SK-N-SH (cell line): ENCODE results near the gene CCDC57. TPM values are rescaled to one million over a fixed set of nuclear protein-coding genes. Genes with fewer than 3 reads are reported as not detected.

Experiments used
- CTCF ChIA-PET: fragments of 300-600, 350-600 bp; formaldehyde crosslinking; extraction: SDS; loops from one replicate; lab custom pipeline; 2021; lab: Yijun Ruan, JAX
- POLR2A ChIA-PET: fragments of 350-600 bp; sonication (Branson Sonifier 250); formaldehyde crosslinking; extraction: SDS; loops from one replicate; lab custom pipeline; 2020; ENCODE audit warnings: antibody characterized with exemption, inconsistent platforms; lab: Yijun Ruan, JAX
- DNase-seq: peaks from one replicate; pipeline ENCODE4 v3.0.0; 2012
- H2AFZ ChIP-seq: fragments of 200-600 bp; sonication (generic); 2 replicates; pipeline ENCODE4 v1.8.1; 2016; ENCODE audit warnings: antibody characterized with exemption, mild to moderate bottlenecking, low read depth
- H3F3A ChIP-seq: fragments of 200-600 bp; sonication (generic); replicated peaks from 2 replicates; pipeline ENCODE3; 2016; ENCODE audit warnings: antibody characterized with exemption, mild to moderate bottlenecking; ENCODE audit not compliant: insufficient read depth
- H3K27ac ChIP-seq, 2 experiments: fragments of 200-500 bp in 1 of 2; fragments of 200-600 bp in 1 of 2; sonication (Bioruptor generic) in 1 of 2; sonication (generic), shearing (Covaris generic) in 1 of 2; 2 replicates each; pipeline versions ENCODE4 v1.5.1 to v1.6.1; 2014 to 2016; ENCODE audit warnings: low read depth in 2 of 2, inconsistent platforms in 1 of 2, low read length in 1 of 2, mild to moderate bottlenecking in 1 of 2, mixed read lengths in 1 of 2
- H3K27me3 ChIP-seq: fragments of 200-600 bp; sonication (generic), shearing (Covaris generic); 2 replicates; pipeline ENCODE4 v1.6.1; 2016; ENCODE audit warnings: mixed run types; ENCODE audit not compliant: insufficient read depth
- H3K36me3 ChIP-seq, 2 experiments: fragments of 200-500 bp in 1 of 2; fragments of 200-600 bp in 1 of 2; sonication (Bioruptor generic) in 1 of 2; sonication (generic) in 1 of 2; replicated peaks in 1 of 2; 2 replicates each; pipeline versions ENCODE3 to v1.5.1; 2014 to 2016; ENCODE audit warnings: low read length in 1 of 2, mild to moderate bottlenecking in 1 of 2; ENCODE audit not compliant: insufficient read depth in 2 of 2, control insufficient read depth in 1 of 2
- H3K4me1 ChIP-seq, 2 experiments: fragments of 200-500 bp in 1 of 2; fragments of 200-600 bp in 1 of 2; sonication (Bioruptor generic) in 1 of 2; sonication (generic), shearing (Covaris generic) in 1 of 2; 2 replicates each; pipeline versions ENCODE4 v1.5.1 to v1.6.1; 2014 to 2016; ENCODE audit warnings: low read depth in 1 of 2, low read length in 1 of 2, mixed run types in 1 of 2; ENCODE audit not compliant: insufficient read depth in 2 of 2, control insufficient read depth in 1 of 2
- H3K4me2 ChIP-seq: fragments of 200-600 bp; sonication (generic), shearing (Covaris generic); 2 replicates; pipeline ENCODE4 v1.6.1; 2017; ENCODE audit warnings: mixed run types
- H3K4me3 ChIP-seq, 2 experiments: fragments of 200-500 bp in 1 of 2; fragments of 200-600 bp in 1 of 2; sonication (Bioruptor generic) in 1 of 2; sonication (generic), shearing (Covaris generic) in 1 of 2; 2 replicates each; pipeline versions ENCODE4 v1.5.1 to v1.8.1; 2014 to 2016; ENCODE audit warnings: low read depth in 2 of 2, inconsistent platforms in 1 of 2, low read length in 1 of 2, mild to moderate bottlenecking in 1 of 2, mixed read lengths in 1 of 2, moderate library complexity in 1 of 2
- H3K79me2 ChIP-seq: fragments of 200-600 bp; sonication (generic); 2 replicates; pipeline ENCODE4 v1.8.1; 2017; ENCODE audit warnings: mild to moderate bottlenecking; ENCODE audit not compliant: insufficient read depth
- H3K9ac ChIP-seq: fragments of 200-600 bp; sonication (generic); 2 replicates; pipeline ENCODE4 v1.6.1; 2017; ENCODE audit warnings: mixed run types
- H3K9me2 ChIP-seq: fragments of 200-600 bp; sonication (generic); 2 replicates; pipeline ENCODE4 v1.6.1; 2017; ENCODE audit warnings: mixed run types
- H3K9me3 ChIP-seq: fragments of 200-600 bp; sonication (generic); 2 replicates; pipeline ENCODE4 v1.6.1; 2017; ENCODE audit warnings: mixed run types, mild to moderate bottlenecking, moderate library complexity
- H4K20me1 ChIP-seq: fragments of 200-600 bp; sonication (generic); 2 replicates; pipeline ENCODE4 v1.6.1; 2017; ENCODE audit warnings: mild to moderate bottlenecking, mixed run types; ENCODE audit not compliant: insufficient read depth
- CTCF ChIP-seq: fragments of 200-600 bp; sonication (generic); IDR thresholded peaks from 2 replicates; pipeline ENCODE4 v1.6.1; 2017; ENCODE audit warnings: antibody characterized with exemption, mild to moderate bottlenecking, moderate library complexity
- ELF1 ChIP-seq: IDR thresholded peaks from 2 replicates; pipeline ENCODE4 v1.4.0; 2012
- FOSL2 ChIP-seq: IDR thresholded peaks from 2 replicates; pipeline ENCODE4 v1.4.0; 2012; ENCODE audit warnings: low read depth, mild to moderate bottlenecking, moderate library complexity, borderline replicate concordance
- NRF1 ChIP-seq: IDR thresholded peaks from 2 replicates; pipeline ENCODE4 v1.6.1; 2012; ENCODE audit warnings: low read depth, mild to moderate bottlenecking, low read length
- YY1 ChIP-seq: IDR thresholded peaks from 2 replicates; pipeline ENCODE4 v1.4.0; 2012; ENCODE audit warnings: low read depth, mild to moderate bottlenecking
- WGBS: methylation state at CpG from one replicate; pipeline ENCODE4 v1.1.6; 2017; ENCODE audit warnings: low lambda C conversion rate; 5-methylcytosine and 5-hydroxymethylcytosine counted together
- polyA plus RNA-seq, 3 experiments: library from polyadenylated mRNA; depleted of rRNA; stranded (reverse); fragments of >200 nt; gene quantifications; 2 replicates each; pipeline ENCODE4 v1.2.3, GENCODE V29; 2012
- TF ChIP-seq, protein P1 (sequence below): IDR thresholded peaks from 2 replicates; pipeline ENCODE4 v1.4.0; 2012; ENCODE audit warnings: low read depth, borderline replicate concordance
- TF ChIP-seq, protein P2 (sequence below): IDR thresholded peaks from 2 replicates; pipeline ENCODE4; 2012

Gene CCDC57
- polyA plus RNA-seq, 1 of the 3 experiments (the other 2 are of a cell fraction) = 68.6 TPM

GRCh38 chr17:82258555-82258954, 45.9 kb upstream of the CCDC57 start:
- no peak for DNase-seq
- H3K9me2 ChIP-seq = no peaks in the 10 kb centered on the region
- ChIA-PET POLR2A (no interaction called here), CTCF (interaction anchor here (1.9 kb wide), 1 partner anchor 22 kb away, joined by 8 read pairs; no protein-coding TSS in a partner anchor)
- peaks cover 84% of the 10 kb centered on the region for H4K20me1 ChIP-seq
- H3K4me1 ChIP-seq = no peaks in the 10 kb centered on the region; a peak in 1 of 4 replicates
- H3K4me3 ChIP-seq = no peak overlapping the region
- H3K9me3 ChIP-seq = no peaks in the 10 kb centered on the region
- H3K9ac ChIP-seq = no peak overlapping the region
- peaks cover 85% of the 10 kb centered on the region for H3K79me2 ChIP-seq
- H2AFZ ChIP-seq = no peak overlapping the region
- TF ChIP-seq YY1 (no peak), FOSL2 (no peak), NRF1 (no peak)
- TF ChIP-seq, protein P1, sequence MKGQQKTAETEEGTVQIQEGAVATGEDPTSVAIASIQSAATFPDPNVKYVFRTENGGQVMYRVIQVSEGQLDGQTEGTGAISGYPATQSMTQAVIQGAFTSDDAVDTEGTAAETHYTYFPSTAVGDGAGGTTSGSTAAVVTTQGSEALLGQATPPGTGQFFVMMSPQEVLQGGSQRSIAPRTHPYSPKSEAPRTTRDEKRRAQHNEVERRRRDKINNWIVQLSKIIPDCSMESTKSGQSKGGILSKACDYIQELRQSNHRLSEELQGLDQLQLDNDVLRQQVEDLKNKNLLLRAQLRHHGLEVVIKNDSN = no peak
- TF ChIP-seq, all 33 proteins: peak for 0
- 86% methylated on average over 5 of the region's 5 CpGs for WGBS
- Histone ChIP-seq H3K27me3 (no peaks in the 10 kb centered on the region), H3K4me2 (no peak overlapping the region), H3F3A (peaks cover 33% of the 10 kb centered on the region), H3K27ac (no peak overlapping the region), H3K36me3 (peaks cover 77 to 87% of the 10 kb centered on the region in 2 experiments)

- Histone ChIP-seq H3K9me3 (no peaks in the 10 kb centered on the region), H3K4me2 (no peak overlapping the region), H3K4me3 (no peak overlapping the region), H2AFZ (no peak overlapping the region), H3F3A (peaks cover 33% of the 10 kb centered on the region), H3K9me2 (no peaks in the 10 kb centered on the region), H3K4me1 (no peaks in the 10 kb centered on the region; a peak in 1 of 4 replicates), H3K9ac (no peak overlapping the region), H4K20me1 (peaks cover 84% of the 10 kb centered on the region), H3K27me3 (no peaks in the 10 kb centered on the region), H3K36me3 (peaks cover 79 to 87% of the 10 kb centered on the region in 2 experiments), H3K79me2 (peaks cover 85% of the 10 kb centered on the region), H3K27ac (no peak overlapping the region)
- peak; percentile 73 for DNase-seq
- TF ChIP-seq CTCF (no peak), ELF1 (no peak)
- TF ChIP-seq, protein P2, sequence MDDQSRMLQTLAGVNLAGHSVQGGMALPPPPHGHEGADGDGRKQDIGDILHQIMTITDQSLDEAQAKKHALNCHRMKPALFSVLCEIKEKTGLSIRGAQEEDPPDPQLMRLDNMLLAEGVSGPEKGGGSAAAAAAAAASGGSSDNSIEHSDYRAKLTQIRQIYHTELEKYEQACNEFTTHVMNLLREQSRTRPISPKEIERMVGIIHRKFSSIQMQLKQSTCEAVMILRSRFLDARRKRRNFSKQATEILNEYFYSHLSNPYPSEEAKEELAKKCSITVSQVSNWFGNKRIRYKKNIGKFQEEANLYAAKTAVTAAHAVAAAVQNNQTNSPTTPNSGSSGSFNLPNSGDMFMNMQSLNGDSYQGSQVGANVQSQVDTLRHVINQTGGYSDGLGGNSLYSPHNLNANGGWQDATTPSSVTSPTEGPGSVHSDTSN = peak; percentile 84
- 89% methylated on average over 10 of the region's 10 CpGs for WGBS
- ChIA-PET CTCF (interaction anchor here (0.7 to 1.9 kb wide), 2 partner anchors 13 to 21 kb away, joined by 3 to 8 read pairs; no protein-coding TSS in a partner anchor), POLR2A (no interaction called here)
Measured at GRCh38 chr17:82257473-82257872, 44.8 kb upstream of the CCDC57 start.
